ENCODE results near the gene EPB41L3.
"Not testable (repeated sequence)": the region's sequence is repeated elsewhere in the genome, so short reads cannot be mapped to it uniquely, and the experiment has no call there.

EPB41L3 gene

GRCh38 chr18:5530629-5531178 lies 13.1 kb downstream of the EPB41L3 start:
- DNase-seq, result no peak

- no peak for DNase-seq
These were observed 14.3 kb downstream of the EPB41L3 start for GRCh38 chr18:5529471-5529870.

GRCh38 chr18:5527603-5528002 lies 16.2 kb downstream of the EPB41L3 start:
- no peak for DNase-seq

- DNase-seq, result no peak
These were observed 19.1 kb downstream of the EPB41L3 start for GRCh38 chr18:5524660-5525059.

GRCh38 chr18:5521000-5521399 lies 22.8 kb downstream of the EPB41L3 start:
- DNase-seq, result no peak

- no peak for DNase-seq
These were observed 23.3 kb downstream of the EPB41L3 start for GRCh38 chr18:5520464-5520863.

GRCh38 chr18:5519448-5520298 lies 24.1 kb downstream of the EPB41L3 start:
- no peak for DNase-seq

GRCh38 chr18:5518899-5519371 lies 24.9 kb downstream of the EPB41L3 start:
- DNase-seq, result no peak

- no peak for DNase-seq
These were observed 25.5 kb downstream of the EPB41L3 start for GRCh38 chr18:5518179-5518770.

- DNase-seq, result no peak
These were observed 27.0 kb downstream of the EPB41L3 start for GRCh38 chr18:5516841-5517240.

GRCh38 chr18:5515011-5515784 lies 28.6 kb downstream of the EPB41L3 start:
- DNase-seq, result no peak

- no peak for DNase-seq
These were observed 29.9 kb downstream of the EPB41L3 start for GRCh38 chr18:5513947-5514346.

- DNase-seq, result no peak
These were observed 31.6 kb downstream of the EPB41L3 start for GRCh38 chr18:5512176-5512575.

- not testable (repeated sequence) for DNase-seq
These were observed 32.3 kb downstream of the EPB41L3 start for GRCh38 chr18:5511541-5511940.

- no peak for DNase-seq
These were observed 33.5 kb downstream of the EPB41L3 start for GRCh38 chr18:5510135-5510846.

- no peak for DNase-seq
These were observed 35.0 kb downstream of the EPB41L3 start for GRCh38 chr18:5508821-5509220.

GRCh38 chr18:5507756-5508155 lies 36.0 kb downstream of the EPB41L3 start:
- no peak for DNase-seq

GRCh38 chr18:5506174-5506573 lies 37.6 kb downstream of the EPB41L3 start:
- DNase-seq, result no peak

GRCh38 chr18:5503740-5504139 lies 40.1 kb downstream of the EPB41L3 start:
- DNase-seq, result no peak

- DNase-seq, result no peak
These were observed 43.4 kb downstream of the EPB41L3 start for GRCh38 chr18:5500158-5500939.

GRCh38 chr18:5498452-5498851 lies 45.3 kb downstream of the EPB41L3 start:
- DNase-seq, result no peak

GRCh38 chr18:5496305-5496704 lies 47.5 kb downstream of the EPB41L3 start:
- DNase-seq, result no peak
